MM.1S (cell line): Measurements from ENCODE around the gene TGFBR2.

Experiments used
- DNase-seq: peaks from one replicate; pipeline ENCODE4 v3.0.0-alpha.2; 2015
- H2AFZ ChIP-seq: fragments of 300-600 bp; sonication (generic); 2 replicates; pipeline ENCODE4 v1.6.0; 2016; ENCODE audit warnings: antibody characterized with exemption, low read length
- H3F3A ChIP-seq: fragments of 300-600 bp; sonication (generic); 2 replicates; pipeline ENCODE4 v1.6.1; 2016; ENCODE audit warnings: mild to moderate bottlenecking, antibody characterized with exemption, low read length, moderate library complexity, mixed read lengths; ENCODE audit not compliant: insufficient read depth
- H3K27ac ChIP-seq: fragments of 300-600 bp; sonication (generic); 2 replicates; pipeline ENCODE4 v1.5.1; 2016; ENCODE audit warnings: mild to moderate bottlenecking, low read length
- H3K27me3 ChIP-seq: fragments of 300-600 bp; sonication (generic); replicated peaks from 2 replicates; pipeline ENCODE4 v1.6.0; 2016; ENCODE audit warnings: low read length; ENCODE audit not compliant: insufficient read depth
- H3K36me3 ChIP-seq: fragments of 300-600 bp; sonication (generic); replicated peaks from 2 replicates; pipeline ENCODE4 v1.6.1; 2016; ENCODE audit warnings: mild to moderate bottlenecking, low read length, mixed read lengths; ENCODE audit not compliant: insufficient read depth
- H3K4me1 ChIP-seq: fragments of 300-600 bp; sonication (generic); 2 replicates; pipeline ENCODE4 v1.6.1; 2016; ENCODE audit warnings: low read length, mixed read lengths
- H3K4me2 ChIP-seq: fragments of 300-600 bp; sonication (generic); 2 replicates; pipeline ENCODE4 v1.6.0; 2016; ENCODE audit warnings: low read depth, low read length
- H3K4me3 ChIP-seq: fragments of 300-600 bp; sonication (generic); 2 replicates; pipeline ENCODE4 v1.5.1; 2016; ENCODE audit warnings: low read length, mixed read lengths
- H3K79me2 ChIP-seq: fragments of 300-600 bp; sonication (generic); 2 replicates; pipeline ENCODE4 v1.6.1; 2016; ENCODE audit warnings: mixed run types, low read length, mixed read lengths
- H3K9ac ChIP-seq: fragments of 300-600 bp; sonication (generic); 2 replicates; pipeline ENCODE4 v1.6.1; 2016; ENCODE audit warnings: low read length, mixed read lengths
- H3K9me2 ChIP-seq: fragments of 300-600 bp; sonication (generic); replicated peaks from 2 replicates; pipeline ENCODE4 v1.6.1; 2016; ENCODE audit warnings: mild to moderate bottlenecking, low read length, mixed read lengths; ENCODE audit not compliant: insufficient read depth
- H3K9me3 ChIP-seq: fragments of 300-600 bp; sonication (generic); replicated peaks from 2 replicates; pipeline ENCODE4 v1.6.1; 2016; ENCODE audit warnings: mild to moderate bottlenecking, low read length, mixed read lengths; ENCODE audit not compliant: insufficient read depth
- H4K20me1 ChIP-seq: fragments of 300-600 bp; sonication (generic); 2 replicates; pipeline ENCODE4 v1.6.1; 2016; ENCODE audit warnings: mild to moderate bottlenecking, low read length, moderate library complexity, mixed read lengths; ENCODE audit not compliant: insufficient read depth
- EZH2 ChIP-seq: fragments of 300-600 bp; sonication (generic); optimal IDR thresholded peaks from 2 replicates; pipeline ENCODE3; 2017; ENCODE audit warnings: low read depth, mild to moderate bottlenecking, antibody characterized with exemption, low read length, mixed read lengths
- EZH2phosphoT487 ChIP-seq: fragments of 300-600 bp; sonication (generic); IDR thresholded peaks from 2 replicates; pipeline ENCODE4 v1.6.1; 2018; ENCODE audit warnings: antibody characterized with exemption, low read length
- TF ChIP-seq, protein P1 (sequence below): fragments of 300-600 bp; sonication (generic); IDR thresholded peaks from 2 replicates; pipeline ENCODE4 v1.5.1; 2016; ENCODE audit warnings: antibody characterized with exemption, low read length, mixed read lengths

The TGFBR2 gene

DNA sequence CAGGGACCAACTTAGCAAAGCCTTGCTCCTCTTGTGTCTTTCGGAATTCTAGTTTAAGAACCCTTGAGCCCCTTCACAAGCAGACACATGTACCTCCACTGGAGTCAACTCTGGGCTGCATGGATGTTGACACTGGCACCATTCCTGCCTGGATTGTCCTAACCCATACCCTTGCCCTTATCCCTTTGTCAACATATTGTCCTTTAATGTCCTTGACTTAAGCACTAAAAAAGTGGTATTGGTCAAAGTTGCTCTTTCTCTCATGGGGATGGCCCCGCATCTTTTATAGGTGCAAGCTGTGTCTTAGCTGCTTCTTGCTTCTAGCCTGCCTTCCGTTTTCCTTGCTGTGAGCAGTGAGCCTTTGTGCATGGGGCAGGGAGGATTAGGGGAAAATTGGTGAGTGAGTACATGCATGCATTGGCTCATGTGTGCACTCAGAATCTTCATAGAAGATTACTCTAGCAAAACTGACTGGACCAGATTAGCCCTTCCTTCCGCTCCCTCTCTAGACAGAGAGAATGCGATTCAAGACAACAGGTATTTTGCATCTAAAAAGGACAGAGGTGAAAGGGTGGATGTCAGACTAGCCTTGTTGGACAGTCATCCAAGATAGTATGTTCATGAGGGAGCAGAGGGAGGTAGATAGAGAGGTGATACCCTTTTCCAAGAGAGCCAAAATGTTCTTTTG lies 42.4 kb downstream of the TGFBR2 start:
- no peaks in the 10 kb centered on the region for H3K36me3 ChIP-seq
- H3K9ac ChIP-seq: no peak overlapping the region

DNA sequence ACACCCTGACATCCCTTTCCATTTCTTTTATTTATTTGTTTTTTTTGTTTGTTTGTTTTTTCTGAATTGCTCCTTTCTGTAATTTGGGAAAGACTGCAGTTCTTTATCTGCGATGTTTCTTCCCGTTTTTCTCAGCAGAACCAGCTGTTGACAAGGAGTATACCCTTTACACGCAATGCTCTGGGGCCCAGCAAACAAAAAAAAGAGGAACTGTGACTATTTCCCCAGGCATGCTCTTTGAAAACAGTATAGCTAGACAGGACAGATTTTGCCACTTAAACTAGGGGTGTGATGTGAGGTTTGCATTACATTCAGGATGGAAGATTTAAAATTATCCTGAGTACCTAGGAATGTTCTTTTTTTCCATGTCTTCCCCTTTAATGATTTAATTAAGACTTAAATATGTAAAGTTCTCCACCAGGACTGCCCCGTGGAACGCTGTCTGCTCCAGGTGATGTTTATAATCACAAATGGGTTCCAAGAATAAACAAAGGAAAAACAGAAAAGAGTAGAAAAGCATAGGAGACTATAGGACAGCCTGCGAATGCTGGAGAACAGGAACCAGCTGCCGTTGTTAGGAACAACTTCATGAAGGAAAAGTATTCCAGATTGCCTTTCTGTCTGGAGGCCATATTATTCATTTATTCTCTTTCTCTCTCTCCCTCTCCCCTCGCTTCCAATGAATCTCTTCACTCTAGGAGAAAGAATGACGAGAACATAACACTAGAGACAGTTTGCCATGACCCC lies 43.3 kb downstream of the TGFBR2 start:
- no peaks in the 10 kb centered on the region for H3K9me3 ChIP-seq
- H3K36me3 ChIP-seq: no peaks in the 10 kb centered on the region
- no peak overlapping the region for H3K4me3 ChIP-seq
- H3K9me2 ChIP-seq: no peaks in the 10 kb centered on the region
- DNase-seq: no peak
- H3K27me3 ChIP-seq: no peaks in the 10 kb centered on the region
- no peak overlapping the region for H2AFZ ChIP-seq
- TF ChIP-seq, protein P1, sequence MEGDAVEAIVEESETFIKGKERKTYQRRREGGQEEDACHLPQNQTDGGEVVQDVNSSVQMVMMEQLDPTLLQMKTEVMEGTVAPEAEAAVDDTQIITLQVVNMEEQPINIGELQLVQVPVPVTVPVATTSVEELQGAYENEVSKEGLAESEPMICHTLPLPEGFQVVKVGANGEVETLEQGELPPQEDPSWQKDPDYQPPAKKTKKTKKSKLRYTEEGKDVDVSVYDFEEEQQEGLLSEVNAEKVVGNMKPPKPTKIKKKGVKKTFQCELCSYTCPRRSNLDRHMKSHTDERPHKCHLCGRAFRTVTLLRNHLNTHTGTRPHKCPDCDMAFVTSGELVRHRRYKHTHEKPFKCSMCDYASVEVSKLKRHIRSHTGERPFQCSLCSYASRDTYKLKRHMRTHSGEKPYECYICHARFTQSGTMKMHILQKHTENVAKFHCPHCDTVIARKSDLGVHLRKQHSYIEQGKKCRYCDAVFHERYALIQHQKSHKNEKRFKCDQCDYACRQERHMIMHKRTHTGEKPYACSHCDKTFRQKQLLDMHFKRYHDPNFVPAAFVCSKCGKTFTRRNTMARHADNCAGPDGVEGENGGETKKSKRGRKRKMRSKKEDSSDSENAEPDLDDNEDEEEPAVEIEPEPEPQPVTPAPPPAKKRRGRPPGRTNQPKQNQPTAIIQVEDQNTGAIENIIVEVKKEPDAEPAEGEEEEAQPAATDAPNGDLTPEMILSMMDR: no peak
- TF ChIP-seq EZH2phosphoT487 (no peak), EZH2 (no peak)
- H3K4me1 ChIP-seq: peaks cover 64% of the 10 kb centered on the region
- peak overlapping the region; percentile 64; the same call in 1 of the 2 replicates for H3K27ac ChIP-seq
- H3F3A ChIP-seq: peaks cover 11% of the 10 kb centered on the region
- H3K79me2 ChIP-seq: peaks cover 14% of the 10 kb centered on the region; the same call in 1 of the 2 replicates
- peak overlapping the region; percentile 9; the same call in 1 of the 2 replicates for H3K9ac ChIP-seq
- H4K20me1 ChIP-seq: no peaks in the 10 kb centered on the region
- H3K4me2 ChIP-seq: peak overlapping the region; percentile 34; the same call in 1 of the 2 replicates

More for the DNA sequence above, 42.4 kb downstream of the TGFBR2 start:
- no peaks in the 10 kb centered on the region for H4K20me1 ChIP-seq
- H3K9me2 ChIP-seq: no peaks in the 10 kb centered on the region
- peak overlapping the region; percentile 64 for H3K27ac ChIP-seq
- H3F3A ChIP-seq: peaks cover 16% of the 10 kb centered on the region
- H3K4me3 ChIP-seq: no peak overlapping the region
- peak overlapping the region; percentile 34; the same call in 1 of the 2 replicates for H3K4me2 ChIP-seq
- TF ChIP-seq EZH2: no peak
- TF ChIP-seq, protein P1: no peak
- TF ChIP-seq EZH2phosphoT487: no peak
- no peak for DNase-seq
- peaks cover 65% of the 10 kb centered on the region for H3K4me1 ChIP-seq
- no peak overlapping the region for H2AFZ ChIP-seq
- no peaks in the 10 kb centered on the region for H3K27me3 ChIP-seq
- H3K79me2 ChIP-seq: peaks cover 22% of the 10 kb centered on the region; the same call in 1 of the 2 replicates
- H3K9me3 ChIP-seq: no peaks in the 10 kb centered on the region

DNA sequence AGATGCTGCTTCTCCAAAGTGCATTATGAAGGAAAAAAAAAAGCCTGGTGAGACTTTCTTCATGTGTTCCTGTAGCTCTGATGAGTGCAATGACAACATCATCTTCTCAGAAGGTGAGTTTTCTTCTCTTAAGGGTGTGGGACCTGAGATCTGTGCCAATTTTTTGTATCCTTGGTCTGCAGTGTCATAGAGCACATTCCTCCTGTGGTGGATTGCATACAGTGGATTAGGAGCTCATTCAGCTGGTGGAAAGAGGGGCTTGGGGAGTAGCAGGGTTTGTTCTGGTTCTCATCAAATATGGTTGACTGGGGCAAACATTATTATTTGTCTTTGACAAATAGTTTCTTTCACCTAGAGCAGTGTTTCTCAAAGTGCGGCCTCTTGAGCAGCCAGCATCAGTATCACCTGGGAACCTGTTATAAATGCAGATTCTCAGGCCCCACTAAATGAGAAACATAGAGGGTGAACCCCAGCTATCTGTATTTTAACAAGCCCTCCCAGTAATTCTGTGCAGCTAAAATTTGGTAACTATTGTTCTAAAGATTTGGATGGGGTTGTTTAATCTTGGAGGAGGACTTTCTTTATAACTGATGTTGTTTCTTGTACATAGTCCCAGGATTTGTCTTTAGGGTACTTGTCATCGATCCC lies 44.1 kb downstream of the TGFBR2 start:
- Histone ChIP-seq H4K20me1 (no peaks in the 10 kb centered on the region), H3K79me2 (peaks cover 11% of the 10 kb centered on the region; the same call in 1 of the 2 replicates), H3K4me3 (no peak overlapping the region), H3K27ac (peak overlapping the region; percentile 64; the same call in 1 of the 2 replicates), H2AFZ (no peak overlapping the region), H3K27me3 (no peaks in the 10 kb centered on the region), H3F3A (peaks cover 7% of the 10 kb centered on the region), H3K9me3 (no peaks in the 10 kb centered on the region), H3K9me2 (no peaks in the 10 kb centered on the region), H3K4me2 (peak overlapping the region; percentile 34; the same call in 1 of the 2 replicates), H3K9ac (no peak overlapping the region), H3K36me3 (no peaks in the 10 kb centered on the region), H3K4me1 (peaks cover 64% of the 10 kb centered on the region)
- no peak for DNase-seq
- TF ChIP-seq, protein P1: no peak
- TF ChIP-seq EZH2phosphoT487 (no peak), EZH2 (no peak)
